ENCODE results near the gene CSF2RB.

The CSF2RB gene

GRCh38 chr22:36934418-36935312 lies 21.2 kb downstream of the CSF2RB start:
- Mint-ChIP-seq H3K27ac (no peak overlapping the region), H3K36me3 (no peaks in the 10 kb centered on the region), H3K9me3 (ENCODE audit: low read depth) (no peaks in the 10 kb centered on the region), H3K4me1 (ENCODE audit: low read depth) (no peaks in the 10 kb centered on the region), H3K27me3 (no peaks in the 10 kb centered on the region), H3K4me3 (no peak overlapping the region)

- H3K9me3 Mint-ChIP-seq (ENCODE audit: low read depth) = no peaks in the 10 kb centered on the region
- no peak overlapping the region for H3K27ac Mint-ChIP-seq
- H3K4me3 Mint-ChIP-seq = no peak overlapping the region
- H3K27me3 Mint-ChIP-seq = no peaks in the 10 kb centered on the region
- no peaks in the 10 kb centered on the region for H3K36me3 Mint-ChIP-seq
- no peaks in the 10 kb centered on the region for H3K4me1 Mint-ChIP-seq (ENCODE audit: low read depth)
Measured at GRCh38 chr22:36935313-36935610, 21.8 kb downstream of the CSF2RB start.

GRCh38 chr22:36935694-36936093 lies 22.3 kb downstream of the CSF2RB start:
- Mint-ChIP-seq H3K9me3 (ENCODE audit: low read depth) (no peaks in the 10 kb centered on the region), H3K27me3 (no peaks in the 10 kb centered on the region), H3K4me3 (no peak overlapping the region), H3K36me3 (no peaks in the 10 kb centered on the region), H3K27ac (no peak overlapping the region), H3K4me1 (ENCODE audit: low read depth) (no peaks in the 10 kb centered on the region)

- no peaks in the 10 kb centered on the region for H3K36me3 Mint-ChIP-seq
- H3K27ac Mint-ChIP-seq = no peak overlapping the region
- no peaks in the 10 kb centered on the region for H3K27me3 Mint-ChIP-seq
- no peaks in the 10 kb centered on the region for H3K9me3 Mint-ChIP-seq (ENCODE audit: low read depth)
- H3K4me1 Mint-ChIP-seq (ENCODE audit: low read depth) = no peaks in the 10 kb centered on the region
- no peak overlapping the region for H3K4me3 Mint-ChIP-seq
Measured at GRCh38 chr22:36936362-36937116, 23.1 kb downstream of the CSF2RB start.

- Mint-ChIP-seq H3K4me3 (no peak overlapping the region), H3K36me3 (no peaks in the 10 kb centered on the region)
Measured at GRCh38 chr22:36937319-36938027, 24.0 kb downstream of the CSF2RB start.

GRCh38 chr22:36938028-36938425 lies 24.6 kb downstream of the CSF2RB start:
- Mint-ChIP-seq H3K36me3 (no peaks in the 10 kb centered on the region), H3K9me3 (ENCODE audit: low read depth) (no peaks in the 10 kb centered on the region), H3K27me3 (peaks cover 2% of the 10 kb centered on the region), H3K4me3 (no peak overlapping the region), H3K4me1 (ENCODE audit: low read depth) (no peaks in the 10 kb centered on the region), H3K27ac (no peak overlapping the region)

More at GRCh38 chr22:36937319-36938027, 24.0 kb downstream of the CSF2RB start:
- Mint-ChIP-seq H3K27me3 (peaks cover 2% of the 10 kb centered on the region), H3K4me1 (ENCODE audit: low read depth) (no peaks in the 10 kb centered on the region), H3K9me3 (ENCODE audit: low read depth) (no peaks in the 10 kb centered on the region), H3K27ac (no peak overlapping the region)

GRCh38 chr22:36938886-36939285 lies 25.5 kb downstream of the CSF2RB start:
- Mint-ChIP-seq H3K4me1 (ENCODE audit: low read depth) (no peaks in the 10 kb centered on the region), H3K9me3 (ENCODE audit: low read depth) (no peaks in the 10 kb centered on the region), H3K36me3 (no peaks in the 10 kb centered on the region), H3K4me3 (no peak overlapping the region), H3K27me3 (peaks cover 2% of the 10 kb centered on the region), H3K27ac (no peak overlapping the region)

GRCh38 chr22:36940676-36941075 lies 27.2 kb downstream of the CSF2RB start:
- H3K27ac Mint-ChIP-seq = no peak overlapping the region
- no peaks in the 10 kb centered on the region for H3K4me1 Mint-ChIP-seq (ENCODE audit: low read depth)
- peaks cover 5% of the 10 kb centered on the region for H3K27me3 Mint-ChIP-seq
- no peaks in the 10 kb centered on the region for H3K36me3 Mint-ChIP-seq
- no peak overlapping the region for H3K4me3 Mint-ChIP-seq
- no peaks in the 10 kb centered on the region for H3K9me3 Mint-ChIP-seq (ENCODE audit: low read depth)

- Mint-ChIP-seq H3K4me3 (no peak overlapping the region), H3K27me3 (peaks cover 5% of the 10 kb centered on the region), H3K9me3 (ENCODE audit: low read depth) (no peaks in the 10 kb centered on the region), H3K4me1 (ENCODE audit: low read depth) (no peaks in the 10 kb centered on the region), H3K27ac (no peak overlapping the region), H3K36me3 (no peaks in the 10 kb centered on the region)
Measured at GRCh38 chr22:36942556-36942955, 29.1 kb downstream of the CSF2RB start.

- Mint-ChIP-seq H3K4me1 (ENCODE audit: low read depth) (no peaks in the 10 kb centered on the region), H3K27me3 (peaks cover 8% of the 10 kb centered on the region), H3K4me3 (no peak overlapping the region), H3K9me3 (ENCODE audit: low read depth) (no peaks in the 10 kb centered on the region), H3K27ac (no peak overlapping the region), H3K36me3 (no peaks in the 10 kb centered on the region)
Measured at GRCh38 chr22:36946421-36947158, 33.2 kb downstream of the CSF2RB start.

- Mint-ChIP-seq H3K36me3 (no peaks in the 10 kb centered on the region), H3K4me3 (no peak overlapping the region), H3K4me1 (ENCODE audit: low read depth) (no peaks in the 10 kb centered on the region), H3K27ac (no peak overlapping the region), H3K27me3 (peaks cover 7% of the 10 kb centered on the region), H3K9me3 (ENCODE audit: low read depth) (no peaks in the 10 kb centered on the region)
Measured at GRCh38 chr22:36948273-36949225, 35.1 kb downstream of the CSF2RB start.

GRCh38 chr22:36950797-36951590 lies 37.6 kb downstream of the CSF2RB start:
- peaks cover 5% of the 10 kb centered on the region for H3K27me3 Mint-ChIP-seq
- no peaks in the 10 kb centered on the region for H3K4me1 Mint-ChIP-seq (ENCODE audit: low read depth)
- no peak overlapping the region for H3K4me3 Mint-ChIP-seq
- no peaks in the 10 kb centered on the region for H3K9me3 Mint-ChIP-seq (ENCODE audit: low read depth)
- no peaks in the 10 kb centered on the region for H3K36me3 Mint-ChIP-seq
- H3K27ac Mint-ChIP-seq = no peak overlapping the region

- H3K9me3 Mint-ChIP-seq (ENCODE audit: low read depth) = peaks cover 3% of the 10 kb centered on the region
- H3K27me3 Mint-ChIP-seq = peaks cover 5% of the 10 kb centered on the region
- H3K36me3 Mint-ChIP-seq = no peaks in the 10 kb centered on the region
- no peaks in the 10 kb centered on the region for H3K4me1 Mint-ChIP-seq (ENCODE audit: low read depth)
- H3K4me3 Mint-ChIP-seq = no peak overlapping the region
- no peak overlapping the region for H3K27ac Mint-ChIP-seq
Measured at GRCh38 chr22:36951746-36952145, 38.3 kb downstream of the CSF2RB start.

Measured in activated naive CD8-positive, alpha-beta T cell (primary cell).